Glomerular visceral epithelial cell (primary cell): ENCODE results near the gene RNASEH2A.

Experiments
- DNase-seq: peaks from one replicate; pipeline ENCODE4 v3.0.0-alpha.2; 2016; ENCODE audit errors: extremely low spot score

The RNASEH2A gene

DNA sequence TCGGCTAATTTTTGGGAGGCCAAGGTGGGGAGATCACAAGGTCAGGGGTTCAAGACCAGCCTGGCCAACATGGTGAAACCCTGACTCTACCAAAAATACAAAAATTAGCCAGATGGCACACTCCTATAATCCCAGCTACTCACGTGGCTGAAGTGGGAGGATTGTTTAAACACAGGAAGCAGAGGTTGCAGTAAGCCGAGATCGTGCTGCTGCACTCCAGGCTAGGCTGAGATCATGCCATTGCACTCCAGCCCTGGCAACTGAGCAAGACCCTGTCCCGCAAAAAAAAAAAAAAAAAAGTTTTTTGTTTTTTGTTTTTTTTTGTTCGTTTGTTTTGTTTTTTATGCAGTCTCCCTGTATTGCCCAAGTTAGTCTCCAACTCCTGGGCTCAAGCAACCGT lies 53.2 kb downstream of the RNASEH2A start:
- DNase-seq: no peak
